GM18909 (cell line): ENCODE data around the gene ATG4C.

Experiments
- ATAC-seq: cut with Tn5 transposase; IDR thresholded peaks from one replicate; pipeline ENCODE4 v1.9.1; 2021; ENCODE audit warnings: mild to moderate bottlenecking; ENCODE audit not compliant: unreplicated experiment, poor library complexity

Gene ATG4C

DNA sequence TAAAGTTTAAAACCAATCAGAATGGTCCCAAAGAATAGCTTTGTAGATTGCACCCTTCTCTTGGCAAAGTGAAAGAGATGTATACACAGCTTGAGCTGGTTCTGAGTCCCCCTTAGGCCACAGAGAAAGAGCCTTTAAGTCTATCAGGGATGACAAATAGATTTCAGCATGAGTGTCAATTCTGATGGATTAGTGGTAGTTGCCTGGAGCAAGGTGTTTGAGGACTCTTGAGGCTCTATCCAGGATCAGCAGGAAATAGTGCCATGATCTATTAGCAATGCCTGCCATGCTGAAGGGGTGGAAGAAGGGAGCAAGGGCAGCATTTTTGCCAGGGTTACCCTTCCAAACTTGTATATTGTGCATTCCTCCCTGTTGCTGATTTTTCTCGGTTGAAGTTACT lies 116.6 kb downstream of the ATG4C start:
- no peak for ATAC-seq

DNA sequence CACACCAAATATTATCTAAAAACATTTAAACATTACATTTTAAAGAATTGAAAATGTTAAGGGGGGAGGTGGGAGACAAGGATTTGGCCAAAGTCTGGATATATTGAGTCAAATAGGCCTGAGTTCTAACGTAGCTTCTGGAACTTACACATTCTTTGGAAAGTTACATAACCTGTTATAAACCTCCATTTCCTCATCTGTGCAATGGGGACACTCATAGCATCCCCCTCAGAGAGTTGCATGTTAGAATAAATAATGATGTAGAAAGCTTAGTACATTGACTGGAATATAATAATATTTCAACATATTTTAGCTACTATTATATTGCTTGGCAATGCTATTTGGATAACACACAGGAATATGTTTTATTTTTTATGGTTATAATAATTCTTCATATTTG lies 117.7 kb downstream of the ATG4C start:
- no peak for ATAC-seq

DNA sequence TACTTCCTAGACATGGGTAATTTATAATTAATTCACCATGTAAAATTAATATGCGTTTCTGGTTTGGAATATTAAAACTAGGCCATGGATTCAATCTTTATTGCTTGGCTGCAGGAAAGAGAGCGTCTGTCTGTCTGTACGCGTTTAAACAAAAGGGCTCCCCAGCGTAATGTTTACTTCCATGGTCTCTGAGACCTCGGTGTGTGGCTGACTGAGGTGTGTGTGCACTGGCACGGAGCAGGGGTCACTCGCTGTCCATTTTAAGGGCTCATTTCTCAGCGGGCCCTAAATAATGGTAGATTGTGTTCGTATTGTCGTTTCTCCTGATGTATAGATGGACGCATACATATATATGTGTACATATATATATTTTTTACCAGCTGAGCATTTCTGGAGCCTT lies 119.6 kb downstream of the ATG4C start:
- no peak for ATAC-seq

DNA sequence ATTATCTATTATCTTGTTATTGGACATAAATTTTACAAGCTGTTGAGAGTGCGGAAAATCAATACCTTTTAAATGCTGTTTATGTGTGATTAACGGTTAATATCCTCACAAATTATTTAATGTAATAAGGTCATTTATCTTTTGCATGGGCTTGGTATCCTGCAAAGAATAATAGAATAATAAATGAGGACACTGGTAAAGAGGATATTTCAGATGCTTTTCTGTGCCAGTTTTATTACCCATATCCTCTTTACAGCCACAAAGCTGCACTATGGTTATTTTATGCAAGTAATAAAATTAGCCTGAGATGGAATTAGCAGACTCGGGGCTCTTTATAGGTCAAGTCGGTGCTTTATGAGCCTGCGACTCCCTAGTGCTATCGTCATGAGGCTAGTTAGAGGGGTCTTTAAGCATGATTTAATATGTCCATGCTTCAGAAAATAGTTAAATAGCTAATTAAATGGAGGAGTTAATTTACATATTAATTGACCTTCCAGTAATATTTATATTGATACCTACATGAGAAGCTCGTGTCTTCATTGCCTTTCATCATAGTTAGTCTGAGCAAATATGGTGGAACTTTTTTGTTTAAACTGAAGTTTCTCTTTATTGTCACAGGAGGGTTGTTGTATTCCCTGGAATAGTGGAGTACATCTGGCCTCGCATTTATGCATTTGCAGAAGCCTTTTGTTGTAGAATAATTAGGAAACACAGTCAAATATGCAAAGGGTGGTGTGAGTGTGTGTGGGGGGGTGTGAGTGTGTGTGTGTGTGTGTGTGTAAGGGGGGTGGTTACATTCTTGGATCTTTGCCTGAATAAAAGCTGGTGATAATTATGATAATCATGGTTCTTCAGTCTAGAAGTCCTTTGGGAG lies 120.3 kb downstream of the ATG4C start:
- ATAC-seq: no peak

DNA sequence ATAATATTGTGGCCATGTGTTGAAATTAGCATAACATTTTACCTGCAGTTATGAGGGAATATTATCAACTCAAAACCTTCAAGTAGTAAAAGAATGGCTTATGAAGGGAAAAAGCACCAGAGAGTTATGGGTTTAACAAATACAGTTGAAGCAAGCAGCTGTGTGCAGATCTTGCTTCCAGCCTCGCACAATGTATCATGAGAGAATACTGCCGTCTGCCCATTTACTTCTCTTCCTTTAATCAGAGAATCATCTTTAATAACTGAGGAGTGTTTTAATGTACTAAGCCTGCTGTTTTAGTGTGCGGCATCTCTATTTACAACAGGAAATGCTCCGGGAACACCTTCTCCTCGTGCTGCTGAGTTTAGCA lies 120.9 kb downstream of the ATG4C start:
- no peak for ATAC-seq

DNA sequence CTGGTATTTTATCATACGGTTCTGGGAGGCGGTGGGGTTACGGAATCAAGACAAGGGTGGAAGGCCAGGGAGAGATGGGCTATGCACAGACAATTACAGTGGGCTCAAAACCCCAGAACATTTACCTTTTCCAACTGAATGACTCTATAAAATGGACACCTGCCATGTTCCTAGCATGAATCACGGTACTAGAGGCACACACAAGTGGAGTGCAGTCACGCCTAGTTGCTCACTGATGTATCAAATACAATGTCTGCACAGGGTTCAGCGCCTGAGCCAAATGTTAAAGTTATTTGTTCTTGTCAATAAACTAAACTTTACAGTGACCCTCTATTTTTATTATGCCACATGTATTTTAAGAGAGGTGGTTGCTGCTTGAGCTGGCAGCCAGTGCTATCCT lies 121.4 kb downstream of the ATG4C start:
- ATAC-seq: no peak

DNA sequence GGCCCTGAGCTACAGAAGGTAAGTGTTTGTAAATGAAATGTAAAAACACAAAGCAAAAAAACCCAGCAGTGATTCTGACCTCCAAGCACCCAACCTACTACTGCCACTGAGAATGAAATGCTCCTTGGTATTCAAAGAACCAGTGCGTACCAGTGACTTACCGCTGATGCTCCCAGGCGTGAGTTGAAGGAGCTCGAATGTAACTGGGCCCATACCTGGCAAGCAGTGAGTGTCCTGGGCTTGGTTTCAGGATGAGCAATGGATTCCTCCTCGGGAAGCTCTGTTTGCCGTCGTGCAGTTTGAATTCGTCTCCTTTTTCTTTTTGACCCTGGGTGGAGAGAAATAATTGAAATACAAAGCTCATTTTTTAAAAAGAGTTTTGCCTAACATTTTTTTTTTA lies 121.9 kb downstream of the ATG4C start:
- no peak for ATAC-seq

DNA sequence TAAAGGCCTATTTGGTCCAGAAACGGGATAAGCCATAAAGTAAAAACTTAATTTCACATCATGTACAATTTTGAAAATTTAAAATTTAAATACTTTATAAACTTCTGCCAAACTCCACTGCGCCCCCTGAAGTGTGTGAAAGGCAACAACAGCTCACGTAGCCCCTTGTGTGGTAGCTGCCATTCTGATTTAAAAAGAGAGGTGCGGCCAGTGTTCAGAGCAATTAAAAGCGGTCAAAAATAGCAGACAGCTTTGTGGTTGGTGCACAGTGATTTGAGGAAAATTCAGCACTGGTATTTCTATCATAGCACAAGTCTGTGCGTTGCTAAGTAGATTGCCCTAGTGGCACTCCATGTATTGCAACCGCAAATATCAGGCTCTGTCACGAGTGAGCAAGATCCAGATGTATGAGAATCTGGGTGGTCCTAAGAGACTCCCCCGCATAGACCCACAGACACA lies 122.5 kb downstream of the ATG4C start:
- ATAC-seq: no peak

DNA sequence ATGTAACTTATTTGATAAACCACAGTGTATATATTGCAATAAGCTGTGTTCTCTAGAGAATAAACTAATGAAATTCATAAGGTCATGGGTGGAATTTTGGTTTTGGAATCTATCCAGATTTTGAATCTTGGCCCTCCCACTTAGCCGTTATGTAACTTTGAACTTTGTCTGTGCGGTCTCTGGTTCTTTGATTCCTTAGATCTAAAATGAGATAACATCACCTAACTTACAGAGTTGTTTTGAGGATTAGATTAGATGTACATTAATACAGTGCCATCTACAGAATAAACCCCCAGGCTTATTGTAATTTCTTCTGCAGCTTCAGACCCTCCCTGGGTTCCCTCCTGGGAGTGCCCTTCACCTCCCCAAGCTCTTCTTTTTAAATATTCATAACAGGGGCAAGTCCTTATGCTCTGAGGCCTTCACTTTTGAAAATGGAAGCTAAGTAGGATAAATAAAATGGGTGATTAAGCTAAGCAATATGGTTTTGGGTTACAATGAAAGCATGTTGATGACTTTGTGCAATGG lies 124.3 kb downstream of the ATG4C start:
- no peak for ATAC-seq

DNA sequence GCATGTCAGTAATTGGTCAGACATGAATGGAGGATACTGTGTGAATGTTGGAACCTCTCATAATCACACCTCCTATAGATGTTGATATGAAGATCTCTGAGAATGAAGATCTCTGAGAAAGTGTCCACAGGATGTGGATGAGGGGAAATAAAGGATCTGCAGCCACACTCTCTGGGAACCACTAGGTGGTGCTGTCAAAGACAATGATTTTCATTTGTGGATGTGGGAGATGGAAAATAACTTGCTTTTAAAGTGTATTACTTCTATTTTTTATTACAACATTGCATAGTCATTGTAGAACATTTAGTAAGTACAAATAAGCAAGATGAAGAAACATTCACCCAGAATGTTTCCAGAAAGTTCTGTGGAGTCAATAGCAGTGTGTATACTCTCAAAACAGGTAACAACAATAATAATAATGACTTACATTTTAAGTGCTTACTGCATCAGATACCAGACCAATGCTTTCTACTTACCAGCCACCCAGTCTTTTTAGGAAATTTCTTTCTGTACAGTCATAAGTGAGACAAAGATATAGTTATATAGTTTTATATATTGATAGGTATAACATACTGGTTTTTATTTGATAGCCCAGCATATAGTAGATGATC lies 128.2 kb downstream of the ATG4C start:
- ATAC-seq: no peak
